ENCODE data around the gene KCNJ1. TPM values are rescaled to one million over a fixed set of nuclear protein-coding genes. Genes with fewer than 3 reads are reported as not detected.

KCNJ1 gene
- total RNA-seq, 1 donor from 2014 or later, result under 0.01 TPM

- no peak for DNase-seq (ENCODE audit: low read depth)
- FAIRE-seq, result no peak
- Histone ChIP-seq H3K4me3 (ENCODE audit: low read depth, low read length) (no peak overlapping the region), H3K36me3 (ENCODE audit: control insufficient read depth, insufficient read depth, low read length) (no peaks in the 10 kb centered on the region), H3K27me3 (ENCODE audit: control insufficient read depth, insufficient read depth, low read length) (no peaks in the 10 kb centered on the region)
- TF ChIP-seq CTCF (IDR thresholded peaks at IDR 0.05; ENCODE audit: insufficient read depth, low read length, severe bottlenecking), result no peak
These were observed 47.9 kb downstream of the KCNJ1 start for GRCh38 chr11:128819198-128819597.

GRCh38 chr11:128814856-128815705, 52.0 kb downstream of the KCNJ1 start:
- peaks cover 4% of the 10 kb centered on the region for H3K36me3 ChIP-seq (ENCODE audit: control insufficient read depth, insufficient read depth, low read length)
- FAIRE-seq, result no peak
- peak; percentile 60 for DNase-seq (ENCODE audit: low read depth)

GRCh38 chr11:128813729-128814128, 53.4 kb downstream of the KCNJ1 start:
- no peak for DNase-seq (ENCODE audit: low read depth)
- FAIRE-seq, result peak; percentile 64

More at GRCh38 chr11:128814856-128815705, 52.0 kb downstream of the KCNJ1 start:
- Histone ChIP-seq H3K27me3 (ENCODE audit: control insufficient read depth, insufficient read depth, low read length) (no peaks in the 10 kb centered on the region), H3K4me3 (ENCODE audit: low read depth, low read length) (no peak overlapping the region)
- no peak for TF ChIP-seq CTCF (IDR thresholded peaks at IDR 0.05; ENCODE audit: insufficient read depth, low read length, severe bottlenecking)

GRCh38 chr11:128810784-128811514, 56.1 kb downstream of the KCNJ1 start:
- DNase-seq (ENCODE audit: low read depth) (no peak), FAIRE-seq (no peak)
- no peak for TF ChIP-seq CTCF (IDR thresholded peaks at IDR 0.05; ENCODE audit: insufficient read depth, low read length, severe bottlenecking)
- Histone ChIP-seq H3K27me3 (ENCODE audit: control insufficient read depth, insufficient read depth, low read length) (no peaks in the 10 kb centered on the region), H3K4me3 (ENCODE audit: low read depth, low read length) (no peak overlapping the region), H3K36me3 (ENCODE audit: control insufficient read depth, insufficient read depth, low read length) (peaks cover 5% of the 10 kb centered on the region)

More at GRCh38 chr11:128813729-128814128, 53.4 kb downstream of the KCNJ1 start:
- Histone ChIP-seq H3K4me3 (ENCODE audit: low read depth, low read length) (no peak overlapping the region), H3K36me3 (ENCODE audit: control insufficient read depth, insufficient read depth, low read length) (peaks cover 5% of the 10 kb centered on the region), H3K27me3 (ENCODE audit: control insufficient read depth, insufficient read depth, low read length) (no peaks in the 10 kb centered on the region)
- TF ChIP-seq CTCF (IDR thresholded peaks at IDR 0.05; ENCODE audit: insufficient read depth, low read length, severe bottlenecking), result no peak

GRCh38 chr11:128809128-128809527, 58.0 kb downstream of the KCNJ1 start:
- peak; percentile 98 for DNase-seq (ENCODE audit: low read depth)
- H3K4me3 ChIP-seq (ENCODE audit: low read depth, low read length), result no peak overlapping the region

More at GRCh38 chr11:128809128-128809527, 58.0 kb downstream of the KCNJ1 start:
- no peak for FAIRE-seq
- Histone ChIP-seq H3K27me3 (ENCODE audit: control insufficient read depth, insufficient read depth, low read length) (no peaks in the 10 kb centered on the region), H3K36me3 (ENCODE audit: control insufficient read depth, insufficient read depth, low read length) (peaks cover 6% of the 10 kb centered on the region)
- TF ChIP-seq CTCF (IDR thresholded peaks at IDR 0.05; ENCODE audit: insufficient read depth, low read length, severe bottlenecking), result no peak

Data from bronchial epithelial cell (primary cell).